Gastroesophageal sphincter (tissue), 4 donors: Measurements from ENCODE around the gene CNNM3. TPM values are rescaled to one million over a fixed set of nuclear protein-coding genes. Genes with fewer than 3 reads are reported as not detected.

Experiments
- ATAC-seq: fragments of 150-250 bp; one replicate; pipeline ENCODE4 v1.9.1; 2016; ENCODE audit warnings: mild to moderate bottlenecking, moderate library complexity
- H3K27ac ChIP-seq, 4 donors: fragments of 200-600 bp; sonication (generic) in 3 of 4; 1 replicate in 3 of 4; 2 replicates in 1 of 4; pipeline ENCODE4 v1.5.1; 2016 to 2019
- H3K27me3 ChIP-seq: fragments of 200-600 bp; sonication (generic); one replicate; pipeline ENCODE4 v1.5.1; 2019
- H3K36me3 ChIP-seq, 2 donors: fragments of 200-600 bp; sonication (generic); one replicate each; pipeline ENCODE4 v1.5.1; 2019; ENCODE audit warnings: control low read depth in 1 of 2
- H3K4me1 ChIP-seq, 3 donors: fragments of 200-600 bp; sonication (generic); 1 replicate in 2 of 3; 2 replicates in 1 of 3; pipeline ENCODE4 v1.5.1; 2016 to 2019; ENCODE audit warnings: control low read depth in 2 of 3
- H3K4me3 ChIP-seq, 2 donors: fragments of 200-600 bp; sonication (generic); one replicate each; pipeline ENCODE4 v1.5.1; 2019; ENCODE audit warnings: mild to moderate bottlenecking in 1 of 2, moderate library complexity in 1 of 2
- H3K9me3 ChIP-seq, 3 donors: fragments of 200-600 bp; sonication (generic); one replicate each; pipeline ENCODE4 v1.5.1; 2017 to 2019; ENCODE audit warnings: control low read depth in 2 of 3
- CTCF ChIP-seq, 4 experiments: fragments of 200-600 bp in 2 of 4; fragments of 450-650 bp in 2 of 4; sonication (generic) in 1 of 4; IDR thresholded peaks; one replicate each; pipeline ENCODE4 v1.5.1; 2017 to 2019; ENCODE audit warnings: antibody characterized with exemption in 4 of 4, mild to moderate bottlenecking in 2 of 4, moderate library complexity in 2 of 4
- EP300 ChIP-seq: sonication (generic); formaldehyde crosslinking; IDR thresholded peaks from one replicate; pipeline ENCODE4 v1.6.1; 2017; ENCODE audit warnings: antibody characterized with exemption, mild to moderate bottlenecking
- POLR2A ChIP-seq, 2 donors: fragments of 450-650 bp; IDR thresholded peaks; one replicate each; pipeline ENCODE4 v1.6.1; 2017; ENCODE audit warnings: antibody characterized with exemption in 2 of 2, mild to moderate bottlenecking in 2 of 2, moderate library complexity in 1 of 2
- POLR2AphosphoS5 ChIP-seq: sonication (generic); formaldehyde crosslinking; IDR thresholded peaks from one replicate; pipeline ENCODE4 v1.6.1; 2017; ENCODE audit warnings: antibody characterized with exemption
- WGBS, 2 donors: methylation state at CpG; one replicate each; pipeline ENCODE4 v1.1.5; 2018; ENCODE audit warnings: low coverage in 1 of 2; 5-methylcytosine and 5-hydroxymethylcytosine counted together
- total RNA-seq, 4 donors: library from RNA; depleted of rRNA; stranded (reverse); fragments of >200 nt; gene quantifications; one replicate each; pipeline ENCODE4 v1.1.0, GENCODE V29; 2016

Gene CNNM3
- total RNA-seq, 4 donors from 2014 or later, result 10.4 to 21.6 (median 18.9) TPM

- 70 to 90% methylated on average over 2 to 3 of the region's 10 CpGs for WGBS, 2 donors
- no peak for ATAC-seq
- Histone ChIP-seq H3K36me3 (peaks cover 0 to 26% of the 10 kb centered on the region in 2 donors), H3K4me1 (peaks cover 4 to 82% (median 48%) of the 10 kb centered on the region in 3 donors), H3K27ac (peak overlapping the region in 1 of 4 donors; percentile 22), H3K9me3 (no peaks in the 10 kb centered on the region), H3K27me3 (no peaks in the 10 kb centered on the region), H3K4me3 (peak overlapping the region in 1 of 2 donors; percentile 88)
- TF ChIP-seq EP300, result no peak
- TF ChIP-seq CTCF (IDR thresholded peaks at IDR 0.05), result no peak
- no peak for TF ChIP-seq POLR2AphosphoS5
- no peak for TF ChIP-seq POLR2A (IDR thresholded peaks at IDR 0.05)
Observed at GRCh38 chr2:96819128-96819875, 3.2 kb downstream of the CNNM3 start.

GRCh38 chr2:96819876-96820511 is 3.9 kb downstream of the CNNM3 start:
- no peak overlapping the region for H3K4me3 ChIP-seq
- H3K27me3 ChIP-seq, result no peaks in the 10 kb centered on the region
- no peak for ATAC-seq
- H3K4me1 ChIP-seq, result peaks cover 4 to 86% (median 47%) of the 10 kb centered on the region in 3 donors
- 81 to 93% methylated on average over 3 to 12 of the region's 12 CpGs for WGBS, 2 donors
- no peaks in the 10 kb centered on the region for H3K9me3 ChIP-seq
- H3K36me3 ChIP-seq, result peaks cover 0 to 33% of the 10 kb centered on the region in 2 donors
- no peak for TF ChIP-seq POLR2A (IDR thresholded peaks at IDR 0.05)
- no peak for TF ChIP-seq POLR2AphosphoS5
- no peak for TF ChIP-seq EP300
- TF ChIP-seq CTCF (IDR thresholded peaks at IDR 0.05), result no peak
- H3K27ac ChIP-seq, result peak overlapping the region in 1 of 4 donors; percentile 6

- H3K36me3 ChIP-seq, result peaks cover 0 to 45% of the 10 kb centered on the region in 2 donors
- H3K9me3 ChIP-seq, result no peaks in the 10 kb centered on the region
- peaks cover 4 to 83% (median 44%) of the 10 kb centered on the region in 3 donors for H3K4me1 ChIP-seq
- WGBS, 2 donors, result 68% methylated on average over 8 to 11 of the region's 11 CpGs
- TF ChIP-seq CTCF (IDR thresholded peaks at IDR 0.05) (no peak), POLR2AphosphoS5 (no peak), POLR2A (IDR thresholded peaks at IDR 0.05) (no peak), EP300 (no peak)
- no peaks in the 10 kb centered on the region for H3K27me3 ChIP-seq
- H3K27ac ChIP-seq, result peak overlapping the region in 2 of 4 donors; percentile 6 to 64
- no peak for ATAC-seq
- H3K4me3 ChIP-seq, result no peak overlapping the region
Observed at GRCh38 chr2:96821113-96821675, 5.1 kb downstream of the CNNM3 start.

GRCh38 chr2:96822786-96823185 is 6.7 kb downstream of the CNNM3 start:
- Histone ChIP-seq H3K27ac (peak overlapping the region in 3 of 4 donors; percentile 44 to 76 (median 64)), H3K4me1 (peaks cover 4 to 74% (median 38%) of the 10 kb centered on the region in 3 donors), H3K4me3 (no peak overlapping the region), H3K36me3 (peaks cover 0 to 60% of the 10 kb centered on the region in 2 donors), H3K9me3 (no peaks in the 10 kb centered on the region), H3K27me3 (no peaks in the 10 kb centered on the region)
- no peak for TF ChIP-seq POLR2A (IDR thresholded peaks at IDR 0.05)
- TF ChIP-seq CTCF (IDR thresholded peaks at IDR 0.05), result no peak
- TF ChIP-seq POLR2AphosphoS5, result no peak
- no peak for TF ChIP-seq EP300
- ATAC-seq, result no peak
- 45 to 62% methylated on average over 2 to 4 of the region's 4 CpGs for WGBS, 2 donors
